HFF-Myc (cell line): ENCODE measurements around the gene SFTPD.

Experiments used
- DNase-seq: peaks from one replicate; pipeline ENCODE4 v3.0.0-alpha.2; 2011; ENCODE audit warnings: low read depth; ENCODE audit errors: extremely low read depth
- H3K4me3 ChIP-seq: replicated peaks from 2 replicates; pipeline ENCODE4 v1.5.1; 2011; ENCODE audit warnings: low read depth, mild to moderate bottlenecking, control low read depth, low read length
- TF ChIP-seq, protein P1 (sequence below): IDR thresholded peaks from 2 replicates; pipeline ENCODE4 v1.5.1; 2012; ENCODE audit warnings: mild to moderate bottlenecking, low read depth, low read length, control low read depth; ENCODE audit errors: missing control alignments

The SFTPD gene

DNA sequence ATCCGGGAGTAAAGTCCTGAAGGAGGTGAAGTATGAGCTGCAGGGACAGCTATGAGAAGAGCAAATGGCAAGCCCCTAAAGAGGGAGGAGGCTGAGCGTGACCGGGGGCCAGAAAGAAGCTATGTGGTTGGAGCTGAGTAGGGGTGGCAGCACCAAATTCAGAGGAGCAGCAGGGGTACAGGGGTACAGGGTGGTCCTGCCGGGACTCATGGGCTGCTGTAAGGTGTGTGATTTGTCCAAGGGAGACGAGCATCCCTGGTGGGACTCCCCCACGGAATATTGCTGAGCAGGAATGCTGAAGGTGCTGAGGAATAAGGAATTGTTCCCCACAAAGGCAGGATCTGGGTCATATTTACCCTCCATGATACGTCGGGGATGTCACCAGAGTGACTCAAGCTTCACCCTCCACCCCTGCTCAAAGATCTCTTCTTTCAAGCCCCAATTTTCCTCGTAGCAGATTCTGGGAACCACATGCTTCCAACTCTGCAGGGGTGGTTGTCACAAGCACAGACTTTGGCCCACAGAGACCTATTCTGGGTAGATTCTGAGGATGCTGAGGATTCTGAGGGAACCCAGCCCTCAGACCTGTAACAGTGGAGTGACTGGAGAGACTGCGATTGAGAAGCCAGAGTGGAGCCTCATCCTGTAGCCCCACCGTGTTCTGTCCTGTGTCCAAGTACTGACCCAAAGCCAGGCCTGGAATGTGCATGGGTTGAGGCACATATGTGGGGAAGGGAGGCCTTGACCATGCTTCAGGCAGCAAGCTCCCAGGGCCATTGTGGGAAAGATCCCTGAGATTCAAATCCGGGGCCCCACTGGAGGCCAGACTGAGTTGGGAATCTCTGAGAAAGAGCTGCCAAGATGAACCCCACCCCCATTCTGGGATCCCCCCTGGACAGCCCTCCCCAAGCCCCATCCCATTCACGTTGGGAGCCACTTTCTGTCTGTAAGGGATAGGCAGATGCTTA lies 4.2 kb downstream of the SFTPD start:
- H3K4me3 ChIP-seq: no peak overlapping the region
- TF ChIP-seq, protein P1, sequence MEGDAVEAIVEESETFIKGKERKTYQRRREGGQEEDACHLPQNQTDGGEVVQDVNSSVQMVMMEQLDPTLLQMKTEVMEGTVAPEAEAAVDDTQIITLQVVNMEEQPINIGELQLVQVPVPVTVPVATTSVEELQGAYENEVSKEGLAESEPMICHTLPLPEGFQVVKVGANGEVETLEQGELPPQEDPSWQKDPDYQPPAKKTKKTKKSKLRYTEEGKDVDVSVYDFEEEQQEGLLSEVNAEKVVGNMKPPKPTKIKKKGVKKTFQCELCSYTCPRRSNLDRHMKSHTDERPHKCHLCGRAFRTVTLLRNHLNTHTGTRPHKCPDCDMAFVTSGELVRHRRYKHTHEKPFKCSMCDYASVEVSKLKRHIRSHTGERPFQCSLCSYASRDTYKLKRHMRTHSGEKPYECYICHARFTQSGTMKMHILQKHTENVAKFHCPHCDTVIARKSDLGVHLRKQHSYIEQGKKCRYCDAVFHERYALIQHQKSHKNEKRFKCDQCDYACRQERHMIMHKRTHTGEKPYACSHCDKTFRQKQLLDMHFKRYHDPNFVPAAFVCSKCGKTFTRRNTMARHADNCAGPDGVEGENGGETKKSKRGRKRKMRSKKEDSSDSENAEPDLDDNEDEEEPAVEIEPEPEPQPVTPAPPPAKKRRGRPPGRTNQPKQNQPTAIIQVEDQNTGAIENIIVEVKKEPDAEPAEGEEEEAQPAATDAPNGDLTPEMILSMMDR: no peak
- DNase-seq: no peak

DNA sequence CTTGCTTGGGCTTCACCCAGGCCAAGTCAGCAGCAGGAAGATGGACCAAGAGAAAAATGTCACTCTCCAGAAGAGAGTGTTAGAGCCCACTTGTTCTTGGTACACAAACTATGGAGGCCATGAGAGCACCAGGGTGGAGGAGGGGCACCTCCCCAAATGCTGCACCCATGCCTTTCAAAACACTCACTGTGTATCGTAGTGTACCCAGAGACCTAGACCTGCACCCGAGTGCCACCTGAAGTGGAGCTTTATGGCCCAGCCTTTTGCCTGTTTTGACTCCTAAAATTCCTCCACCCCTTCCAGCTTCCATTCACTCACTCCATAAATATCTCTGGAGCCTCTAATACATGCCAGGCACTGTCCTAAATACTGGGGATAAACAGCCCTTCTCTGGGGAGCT lies 5.0 kb downstream of the SFTPD start:
- TF ChIP-seq, protein P1: no peak
- no peak for DNase-seq
- H3K4me3 ChIP-seq: no peak overlapping the region

DNA sequence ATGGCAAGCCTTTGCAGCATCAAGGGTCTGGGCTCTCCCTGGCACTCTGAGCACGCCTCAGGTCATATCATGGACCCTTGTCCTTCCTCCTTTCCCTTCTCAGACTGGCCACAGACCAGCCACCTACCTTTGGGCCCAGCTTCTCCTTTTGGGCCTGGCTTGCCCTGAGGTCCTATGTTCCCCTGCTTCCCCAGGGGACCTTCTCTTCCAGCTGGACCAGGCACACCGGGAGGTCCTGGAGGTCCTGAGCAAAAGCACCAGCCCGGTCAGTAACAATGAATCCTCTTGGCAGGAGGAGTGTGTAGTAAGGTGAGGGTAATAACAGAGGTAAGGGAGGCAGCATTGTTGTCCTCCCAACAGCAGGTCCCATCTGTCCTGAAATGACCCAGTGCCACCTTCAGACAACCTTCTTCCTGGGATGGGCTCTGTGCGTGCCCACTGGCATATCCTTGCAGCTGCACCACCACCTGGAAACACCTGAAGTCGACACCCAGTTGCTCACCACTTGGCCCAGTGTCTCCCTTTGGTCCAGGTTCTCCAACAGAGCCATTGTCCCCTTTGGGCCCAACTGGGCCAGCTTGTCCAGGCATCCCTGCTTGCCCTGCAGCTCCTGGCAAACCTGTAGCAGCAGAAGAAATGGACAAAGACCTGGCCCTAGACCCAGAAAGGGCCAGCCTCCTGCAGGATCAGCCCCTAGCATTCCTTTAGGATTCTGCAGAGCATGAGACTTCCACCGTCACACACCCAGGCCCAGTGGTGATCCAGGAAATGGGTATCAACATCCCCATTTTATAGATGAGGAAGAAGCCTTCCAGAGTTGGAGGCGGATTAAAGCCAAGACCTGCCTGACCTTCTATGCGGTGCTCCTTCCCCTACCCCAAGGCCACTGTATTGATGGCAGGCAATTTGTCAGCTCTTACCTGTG lies 6.4 kb downstream of the SFTPD start:
- no peak overlapping the region for H3K4me3 ChIP-seq
- no peak for DNase-seq
- TF ChIP-seq, protein P1: no peak

DNA sequence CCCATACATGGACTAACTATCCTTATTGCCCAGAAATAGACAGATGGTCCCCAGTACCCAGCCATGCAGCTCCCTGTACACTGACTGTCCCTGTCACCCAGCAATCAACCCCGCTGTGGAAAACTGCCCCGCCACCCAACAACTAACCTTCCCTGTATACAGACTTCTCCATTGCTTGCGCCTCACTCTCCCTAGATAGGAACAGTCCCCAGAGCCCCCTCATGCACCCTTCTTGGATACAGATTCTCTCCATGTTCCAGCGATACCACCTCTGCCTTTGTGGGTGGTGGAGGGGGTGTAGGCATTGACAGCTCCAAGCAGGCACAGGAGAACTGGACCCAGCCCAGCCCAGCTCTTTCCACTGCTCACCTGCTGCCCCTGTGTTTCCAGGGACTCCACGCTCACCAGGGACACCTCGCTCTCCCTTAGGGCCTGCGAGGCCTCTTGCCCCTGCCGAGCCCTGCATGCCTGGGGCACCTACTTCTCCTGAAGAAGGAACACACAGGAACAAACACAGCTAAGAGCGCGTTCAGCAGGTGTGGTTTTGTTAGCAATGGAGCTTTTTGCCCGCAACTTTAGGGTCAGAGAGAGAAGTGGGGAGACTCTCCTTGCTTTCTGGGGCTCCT lies 7.2 kb downstream of the SFTPD start:
- DNase-seq: no peak
- TF ChIP-seq, protein P1: no peak
- no peak overlapping the region for H3K4me3 ChIP-seq

DNA sequence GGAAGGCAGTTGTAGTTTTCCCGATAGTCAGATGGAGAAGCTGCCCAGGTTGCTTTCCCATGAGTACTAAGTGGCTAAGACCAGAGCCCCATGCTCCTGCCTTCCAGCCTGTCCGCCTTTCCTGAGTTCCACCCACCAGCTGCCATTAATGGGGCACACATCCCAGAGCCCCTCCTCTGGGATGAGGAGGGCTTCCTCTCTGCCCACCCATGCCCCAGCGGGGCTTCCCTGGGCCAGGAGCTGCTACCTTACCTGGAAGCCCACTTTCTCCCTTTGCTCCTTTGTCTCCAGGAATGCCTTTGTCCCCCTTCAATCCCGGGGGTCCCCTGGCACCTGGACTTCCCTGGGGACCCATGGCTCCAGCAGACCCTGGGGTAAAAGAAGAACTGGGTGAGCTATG lies 7.8 kb downstream of the SFTPD start:
- H3K4me3 ChIP-seq: no peak overlapping the region
- TF ChIP-seq, protein P1: no peak
- no peak for DNase-seq

DNA sequence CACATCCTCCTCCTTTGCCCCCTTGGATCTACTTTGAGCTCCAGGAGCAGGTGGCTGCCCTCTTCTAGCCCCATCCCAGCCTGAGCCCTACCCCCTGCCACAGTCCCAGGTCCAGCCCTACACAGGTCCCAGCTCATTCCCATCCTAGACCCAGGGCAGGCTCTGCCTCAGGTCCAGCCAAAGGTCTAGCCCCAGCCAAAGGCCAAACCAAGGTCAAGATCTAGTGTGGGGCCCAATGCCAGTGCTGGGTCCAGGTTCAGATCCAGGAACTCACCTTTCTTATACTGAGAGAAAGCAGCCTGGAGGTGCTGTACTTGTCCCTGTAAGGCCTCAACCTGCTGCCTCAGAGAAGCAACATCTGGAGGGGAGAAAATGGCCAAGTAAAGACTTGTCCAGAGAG lies 8.5 kb downstream of the SFTPD start:
- H3K4me3 ChIP-seq: no peak overlapping the region
- TF ChIP-seq, protein P1: no peak
- DNase-seq: no peak
